OCI-LY1 (cell line): Measurements from ENCODE around the gene ATP13A2.

ENCODE experiments used
- H2AFZ ChIP-seq: fragments of 200-600 bp; sonication (generic), shearing (Covaris generic); 2 replicates; pipeline ENCODE4 v1.6.0; 2014; ENCODE audit warnings: antibody characterized with exemption, mild to moderate bottlenecking, low read length
- H3F3A ChIP-seq: fragments of 200-600 bp; sonication (generic), shearing (Covaris generic); 2 replicates; pipeline ENCODE4 v1.6.0; 2014; ENCODE audit warnings: mild to moderate bottlenecking, antibody characterized with exemption, low read length, moderate library complexity; ENCODE audit not compliant: insufficient read depth
- H3K27ac ChIP-seq: fragments of 200-600 bp; sonication (generic); 2 replicates; pipeline ENCODE4 v1.5.1; 2014; ENCODE audit warnings: low read length, mixed run types, mild to moderate bottlenecking, low read depth; ENCODE audit not compliant: poor library complexity, severe bottlenecking
- H3K27me3 ChIP-seq: fragments of 200-600 bp; sonication (generic); 2 replicates; pipeline ENCODE4 v1.6.0; 2014; ENCODE audit warnings: antibody characterized with exemption, mild to moderate bottlenecking, low read length, moderate library complexity; ENCODE audit not compliant: insufficient read depth
- H3K36me3 ChIP-seq: fragments of 200-600 bp; sonication (generic); 2 replicates; pipeline ENCODE4 v1.6.1; 2014; ENCODE audit warnings: mild to moderate bottlenecking, antibody characterized with exemption, low read length, moderate library complexity, mixed read lengths; ENCODE audit not compliant: insufficient read depth
- H3K4me1 ChIP-seq: fragments of 200-600 bp; sonication (generic); 2 replicates; pipeline ENCODE4 v1.5.1; 2014; ENCODE audit warnings: mild to moderate bottlenecking, low read length, moderate library complexity; ENCODE audit not compliant: insufficient read depth, severe bottlenecking
- H3K4me2 ChIP-seq: fragments of 200-600 bp; sonication (generic), shearing (Covaris generic); 2 replicates; pipeline ENCODE4 v1.6.1; 2014; ENCODE audit warnings: low read length
- H3K4me3 ChIP-seq: fragments of 200-600 bp; sonication (generic); 2 replicates; pipeline ENCODE4 v1.5.1; 2014; ENCODE audit warnings: low read length, low read depth, mild to moderate bottlenecking, mixed read lengths; ENCODE audit not compliant: poor library complexity, severe bottlenecking
- H3K79me2 ChIP-seq: fragments of 200-600 bp; shearing (Covaris generic); 2 replicates; pipeline ENCODE4 v1.6.1; 2016; ENCODE audit warnings: mixed run types, low read length, mixed read lengths; ENCODE audit not compliant: insufficient read depth
- H3K9ac ChIP-seq: fragments of 200-600 bp; sonication (generic), shearing (Covaris generic); 2 replicates; pipeline ENCODE4 v1.6.1; 2014; ENCODE audit warnings: mild to moderate bottlenecking, low read length, mixed read lengths
- H3K9me2 ChIP-seq: fragments of 200-600 bp; sonication (generic), shearing (Covaris generic); 2 replicates; pipeline ENCODE4 v1.6.1; 2014; ENCODE audit warnings: low read depth, mild to moderate bottlenecking, low read length, mixed read lengths
- H3K9me3 ChIP-seq: fragments of 200-600 bp; shearing (Covaris generic); 2 replicates; pipeline ENCODE4 v1.6.1; 2014; ENCODE audit warnings: low read length, mixed read lengths
- H4K20me1 ChIP-seq: fragments of 200-600 bp; sonication (generic), shearing (Covaris generic); 2 replicates; pipeline ENCODE4 v1.6.0; 2016; ENCODE audit warnings: mild to moderate bottlenecking, low read length; ENCODE audit not compliant: insufficient read depth
- EZH2 ChIP-seq: fragments of 200-600 bp; sonication (generic), shearing (Covaris generic); IDR thresholded peaks from 2 replicates; pipeline ENCODE4 v1.8.0; 2017; ENCODE audit warnings: borderline replicate concordance, mixed run types, mild to moderate bottlenecking, antibody characterized with exemption, low read length, moderate library complexity, mixed read lengths
- TF ChIP-seq, protein P1 (sequence below): fragments of 200-600 bp; sonication (generic), shearing (Covaris generic); IDR thresholded peaks from 2 replicates; pipeline ENCODE4 v1.5.1; 2017; ENCODE audit warnings: mild to moderate bottlenecking, antibody characterized with exemption, low read length, moderate library complexity, mixed read lengths

Gene ATP13A2

DNA sequence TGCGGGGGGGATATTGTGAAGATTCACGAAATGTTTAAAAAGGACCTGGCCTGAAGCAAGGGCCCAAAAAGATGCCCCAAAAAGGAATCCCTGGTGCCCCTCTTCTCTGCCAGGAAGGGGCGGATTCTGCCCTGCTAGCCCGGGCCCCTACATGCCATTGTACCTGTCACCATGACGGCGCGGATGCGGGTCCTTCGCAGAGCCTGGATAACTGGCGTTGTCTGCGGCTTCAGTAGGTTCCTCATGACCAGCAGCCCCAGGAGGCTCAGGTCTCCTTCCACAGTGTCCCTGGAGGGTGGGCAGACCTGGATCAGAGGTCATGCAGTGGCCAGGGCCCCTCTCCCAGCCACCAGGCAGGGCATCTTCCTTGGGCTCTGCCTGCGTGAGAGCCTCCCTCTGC is 20.2 kb downstream of the ATP13A2 start:
- Histone ChIP-seq H3K9me2 (no peaks in the 10 kb centered on the region), H3K36me3 (no peaks in the 10 kb centered on the region; the same call in 1 of the 2 replicates), H3K4me3 (no peak overlapping the region), H4K20me1 (no peaks in the 10 kb centered on the region), H3K9ac (no peak overlapping the region), H3K4me1 (no peaks in the 10 kb centered on the region), H3F3A (no peaks in the 10 kb centered on the region), H2AFZ (no peak overlapping the region), H3K27me3 (no peaks in the 10 kb centered on the region), H3K79me2 (no peaks in the 10 kb centered on the region), H3K4me2 (no peak overlapping the region), H3K27ac (no peak overlapping the region), H3K9me3 (no peaks in the 10 kb centered on the region)
- TF ChIP-seq, protein P1, sequence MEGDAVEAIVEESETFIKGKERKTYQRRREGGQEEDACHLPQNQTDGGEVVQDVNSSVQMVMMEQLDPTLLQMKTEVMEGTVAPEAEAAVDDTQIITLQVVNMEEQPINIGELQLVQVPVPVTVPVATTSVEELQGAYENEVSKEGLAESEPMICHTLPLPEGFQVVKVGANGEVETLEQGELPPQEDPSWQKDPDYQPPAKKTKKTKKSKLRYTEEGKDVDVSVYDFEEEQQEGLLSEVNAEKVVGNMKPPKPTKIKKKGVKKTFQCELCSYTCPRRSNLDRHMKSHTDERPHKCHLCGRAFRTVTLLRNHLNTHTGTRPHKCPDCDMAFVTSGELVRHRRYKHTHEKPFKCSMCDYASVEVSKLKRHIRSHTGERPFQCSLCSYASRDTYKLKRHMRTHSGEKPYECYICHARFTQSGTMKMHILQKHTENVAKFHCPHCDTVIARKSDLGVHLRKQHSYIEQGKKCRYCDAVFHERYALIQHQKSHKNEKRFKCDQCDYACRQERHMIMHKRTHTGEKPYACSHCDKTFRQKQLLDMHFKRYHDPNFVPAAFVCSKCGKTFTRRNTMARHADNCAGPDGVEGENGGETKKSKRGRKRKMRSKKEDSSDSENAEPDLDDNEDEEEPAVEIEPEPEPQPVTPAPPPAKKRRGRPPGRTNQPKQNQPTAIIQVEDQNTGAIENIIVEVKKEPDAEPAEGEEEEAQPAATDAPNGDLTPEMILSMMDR = no peak
- no peak for TF ChIP-seq EZH2

DNA sequence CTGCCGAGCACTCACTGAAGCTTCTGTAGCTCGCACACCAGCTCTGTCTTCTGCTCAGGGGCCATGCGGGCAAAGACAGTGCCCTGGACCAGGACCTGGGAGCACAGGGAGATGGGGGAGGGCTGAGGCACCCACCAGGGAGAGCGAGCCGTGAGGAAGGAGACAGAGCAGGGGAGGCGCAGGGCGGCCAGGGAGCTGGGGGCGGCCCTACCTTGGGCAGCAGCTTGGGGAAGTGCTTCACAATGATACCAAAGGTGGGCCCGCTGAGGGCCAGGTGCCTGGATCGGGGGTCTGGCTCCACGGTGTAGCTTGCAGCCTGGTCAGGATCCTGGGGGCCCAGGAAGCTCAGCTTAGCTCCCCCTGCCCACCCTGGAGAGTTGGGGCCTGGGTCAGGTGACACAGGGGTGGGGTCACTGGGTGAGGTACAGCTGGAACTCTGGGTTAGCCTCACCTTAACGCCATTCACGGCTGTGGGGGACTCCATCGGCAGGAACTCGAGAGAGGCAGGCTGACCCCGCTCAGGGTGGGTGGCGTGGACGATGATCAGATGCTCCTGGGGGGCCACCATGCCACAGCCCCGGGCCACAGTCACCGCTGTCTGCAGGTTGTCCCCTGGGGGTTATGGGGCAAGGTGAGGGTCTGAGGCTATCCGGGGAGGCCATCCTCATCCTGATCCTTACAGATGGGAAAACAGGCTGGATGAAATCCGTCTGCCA is 21.9 kb downstream of the ATP13A2 start:
- no peak overlapping the region for H2AFZ ChIP-seq
- H3K27ac ChIP-seq = no peak overlapping the region
- H3K9me2 ChIP-seq = no peaks in the 10 kb centered on the region
- TF ChIP-seq, protein P1 = no peak
- no peak for TF ChIP-seq EZH2
- no peaks in the 10 kb centered on the region for H3F3A ChIP-seq
- H3K36me3 ChIP-seq = no peaks in the 10 kb centered on the region; the same call in 1 of the 2 replicates
- H3K9me3 ChIP-seq = no peaks in the 10 kb centered on the region
- no peak overlapping the region for H3K9ac ChIP-seq
- no peak overlapping the region for H3K4me2 ChIP-seq
- H4K20me1 ChIP-seq = no peaks in the 10 kb centered on the region
- H3K27me3 ChIP-seq = no peaks in the 10 kb centered on the region
- no peaks in the 10 kb centered on the region for H3K4me1 ChIP-seq
- H3K79me2 ChIP-seq = no peaks in the 10 kb centered on the region
- no peak overlapping the region for H3K4me3 ChIP-seq

- Histone ChIP-seq H3K79me2 (no peaks in the 10 kb centered on the region), H3K4me3 (no peak overlapping the region), H3K27ac (no peak overlapping the region), H2AFZ (no peak overlapping the region), H3K4me2 (no peak overlapping the region), H3F3A (no peaks in the 10 kb centered on the region), H3K9ac (no peak overlapping the region), H3K9me2 (no peaks in the 10 kb centered on the region), H4K20me1 (no peaks in the 10 kb centered on the region), H3K9me3 (no peaks in the 10 kb centered on the region), H3K4me1 (no peaks in the 10 kb centered on the region), H3K27me3 (no peaks in the 10 kb centered on the region), H3K36me3 (no peaks in the 10 kb centered on the region; the same call in 1 of the 2 replicates)
- TF ChIP-seq EZH2 = no peak
- TF ChIP-seq, protein P1 = no peak
These were observed 23.5 kb downstream of the ATP13A2 start for GRCh38 chr1:16988210-16988609.
